Mucosa of descending colon (tissue), 3 donors: Measurements from ENCODE around the gene SLC51B. TPM values are rescaled to one million over a fixed set of nuclear protein-coding genes. Genes with fewer than 3 reads are reported as not detected.
"Not testable (repeated sequence)": the region's sequence is repeated elsewhere in the genome, so short reads cannot be mapped to it uniquely, and the experiment has no call there.

ENCODE experiments used
- ATAC-seq: fragments of 200-7000 bp; cut with Tn5 transposase; one replicate; pipeline ENCODE4 v1.9.1; 2020; ENCODE audit warnings: mild to moderate bottlenecking, moderate library complexity
- DNase-seq, 3 donors: peaks; one replicate each; pipeline ENCODE4 v3.0.0-alpha.2; 2020
- H3K36me3 ChIP-seq: fragments of 200-600 bp; one replicate; pipeline ENCODE4 v1.8.0; 2021; ENCODE audit warnings: low read depth, mild to moderate bottlenecking
- H3K4me1 ChIP-seq: fragments of 200-600 bp; one replicate; pipeline ENCODE4 v1.8.0; 2021; ENCODE audit warnings: low read depth, mild to moderate bottlenecking
- H3K4me3 ChIP-seq: fragments of 200-600 bp; one replicate; pipeline ENCODE4 v1.8.0; 2021; ENCODE audit warnings: mild to moderate bottlenecking
- H3K9me3 ChIP-seq: fragments of 200-600 bp; one replicate; pipeline ENCODE4 v1.8.0; 2021; ENCODE audit warnings: mild to moderate bottlenecking
- CTCF ChIP-seq: fragments of 200-600 bp; IDR thresholded peaks from one replicate; pipeline ENCODE4 v1.8.0; 2022; ENCODE audit warnings: antibody characterized with exemption, mild to moderate bottlenecking
- intact Hi-C, 2 donors: fragments of 100-400 bp; cut with DNase I in 1 of 2; cut with micrococcal nuclease in 1 of 2; formaldehyde crosslinking; loops; one replicate each; pipeline versions ENCODE4 v1.11.0 to v1.11.1; 2022; cut with DNase I, micrococcal nuclease
- total RNA-seq, 3 donors: library from RNA; stranded (reverse); fragmentation: NEBNext Ultra II Directional in 2 of 3; extraction: Animal tissue kit (Norgen Biotek cat#: 25700) in 2 of 3; gene quantifications; one replicate each; pipeline versions ENCODE4 v1.2.1 to v1.2.4, GENCODE V29; 2021 to 2023
- donor health status: DM: no; HTN: no; CAD: no; lungs with moderate emphysema.
- donor health status: DM: no; HTN: no; CAD: no.
- donor health status: DM: no; HTN: yes; CAD: no.

SLC51B gene
- total RNA-seq, 3 donors from 2014 or later, result 70.1 to 157 (median 76.2) TPM

- no peaks in the 10 kb centered on the region for H3K9me3 ChIP-seq
- ATAC-seq (no peak), DNase-seq (no peak)
- H3K4me3 ChIP-seq, result no peak overlapping the region
- H3K4me1 ChIP-seq, result no peaks in the 10 kb centered on the region
- no peak for TF ChIP-seq CTCF
- intact Hi-C loops, result no loop called here
- H3K36me3 ChIP-seq, result no peaks in the 10 kb centered on the region
Measured at GRCh38 chr15:65072027-65072426, 26.8 kb downstream of the SLC51B start.

DNA sequence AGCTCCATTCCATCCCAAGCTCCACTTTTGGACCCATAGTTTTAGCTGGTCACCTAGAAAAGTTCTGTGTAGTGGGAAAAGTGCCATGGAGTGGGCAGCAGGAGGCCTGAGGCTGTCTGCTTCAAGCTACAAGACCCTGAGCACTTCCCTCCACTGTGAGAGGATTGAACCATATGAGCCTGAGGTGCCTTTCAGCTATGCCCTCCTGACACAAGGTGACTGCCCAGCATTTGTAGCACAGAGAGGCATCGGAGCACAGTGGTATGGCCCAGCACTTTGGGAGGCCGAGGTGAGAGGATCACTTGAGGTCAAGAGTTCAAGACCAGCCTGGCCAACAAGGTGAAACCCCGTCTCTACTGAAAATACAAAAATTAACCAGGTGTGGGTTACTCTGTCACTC, 27.4 kb downstream of the SLC51B start:
- no peak for ATAC-seq

GRCh38 chr15:65074946-65075345, 29.8 kb downstream of the SLC51B start:
- ATAC-seq, H3K4me1 ChIP-seq, H3K9me3 ChIP-seq, H3K4me3 ChIP-seq, intact Hi-C loops, H3K36me3 ChIP-seq, DNase-seq: not testable (repeated sequence)

More for the DNA sequence above, 27.4 kb downstream of the SLC51B start:
- Histone ChIP-seq H3K9me3 (no peaks in the 10 kb centered on the region), H3K4me1 (no peaks in the 10 kb centered on the region), H3K36me3 (no peaks in the 10 kb centered on the region), H3K4me3 (no peak overlapping the region)
- no peak for TF ChIP-seq CTCF
- intact Hi-C loops, result no loop called here
- DNase-seq, result no peak

GRCh38 chr15:65075607-65076395, 30.6 kb downstream of the SLC51B start:
- H3K9me3 ChIP-seq, H3K4me1 ChIP-seq, ATAC-seq, intact Hi-C loops, DNase-seq, H3K36me3 ChIP-seq, H3K4me3 ChIP-seq: not testable (repeated sequence)

- Histone ChIP-seq H3K4me3 (no peak within 1 kb of the TSS), H3K9me3 (no peaks in the 10 kb centered on the region), H3K36me3 (no peaks in the 10 kb centered on the region), H3K4me1 (peaks cover 7% of the 10 kb centered on the region)
- DNase-seq (no peak), ATAC-seq (no peak)
- intact Hi-C loops, result no loop called here
- TF ChIP-seq CTCF, result no peak
Measured at GRCh38 chr15:65076486-65077290, 31.5 kb downstream of the SLC51B start, which contains the start of gene KBTBD13. Gene KBTBD13, plus strand, starts transcription at chr15:65076746. Its CDS starts 70 bp downstream, at chr15:65076816.

- Histone ChIP-seq H3K36me3 (no peaks in the 10 kb centered on the region), H3K9me3 (no peaks in the 10 kb centered on the region), H3K4me1 (peaks cover 15% of the 10 kb centered on the region), H3K4me3 (no peak overlapping the region)
- ATAC-seq (no peak), DNase-seq (no peak)
- no peak for TF ChIP-seq CTCF
- intact Hi-C loops, result no loop called here
Measured at GRCh38 chr15:65077291-65077980, 32.2 kb downstream of the SLC51B start.
